Measurements from ENCODE around the gene CLDN16.

CLDN16 gene

DNA sequence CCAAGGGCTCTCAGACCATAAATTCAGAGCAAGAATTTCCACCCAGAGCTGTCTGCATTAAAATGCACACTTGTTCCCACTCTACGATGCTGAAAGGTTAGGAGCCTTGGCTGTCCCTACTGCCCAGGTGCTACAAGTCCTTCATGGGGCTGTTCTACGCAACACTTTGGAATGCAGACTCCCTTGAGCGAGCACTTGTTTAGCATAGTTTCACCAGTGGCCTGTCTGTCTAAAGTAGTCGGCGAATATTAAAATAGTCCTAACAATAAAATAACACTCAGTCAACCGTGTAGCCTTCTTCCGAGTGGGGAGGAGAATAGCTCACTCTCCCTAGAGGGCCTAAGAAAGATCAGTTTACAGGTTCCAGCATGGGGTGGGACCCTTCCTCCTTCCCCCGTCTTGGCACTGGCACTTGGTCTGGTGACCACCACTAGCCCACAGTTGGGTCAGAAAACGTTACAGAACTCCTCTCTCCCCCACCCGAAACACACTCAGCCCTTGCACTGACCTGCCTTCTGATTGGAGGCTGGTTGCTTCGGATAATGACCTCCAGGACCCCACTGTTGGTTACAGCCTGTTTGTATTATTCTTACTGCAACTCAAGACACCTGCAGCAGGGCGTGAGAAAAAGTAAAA is at the start of gene CLDN16:
CLDN16 (plus strand) TSS at position 586 of the 636 bp plus-strand sequence. CDS start 167 bp downstream, outside the sequence.
- DNase-seq (ENCODE audit: low spot score): no peak

DNA sequence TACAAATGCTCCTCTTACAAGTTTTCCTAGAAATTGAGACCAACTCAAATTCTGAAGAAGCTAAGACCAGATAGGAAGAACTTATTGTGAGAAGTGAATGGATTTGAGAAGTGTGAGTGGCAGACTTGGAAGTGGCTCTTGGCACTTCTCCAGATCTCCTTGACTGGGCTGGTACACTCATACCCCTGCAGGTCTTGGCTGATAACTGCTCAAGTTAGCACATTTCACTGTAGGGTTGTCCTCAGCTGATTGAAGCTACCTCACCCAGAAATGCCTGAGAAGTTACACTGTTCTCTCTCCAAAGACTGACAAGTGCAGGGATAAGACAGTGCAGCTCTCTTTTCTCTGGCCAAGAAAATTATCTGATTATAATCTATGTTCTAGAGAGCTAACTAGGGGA is 49.2 kb upstream of the CLDN16 start:
- no peak for DNase-seq (ENCODE audit: low spot score)

- DNase-seq (ENCODE audit: low spot score): no peak
These were observed 48.8 kb upstream of the CLDN16 start for GRCh38 chr3:190339130-190339529.

GRCh38 chr3:190340071-190340470 is 47.9 kb upstream of the CLDN16 start:
- DNase-seq (ENCODE audit: low spot score): no peak

DNA sequence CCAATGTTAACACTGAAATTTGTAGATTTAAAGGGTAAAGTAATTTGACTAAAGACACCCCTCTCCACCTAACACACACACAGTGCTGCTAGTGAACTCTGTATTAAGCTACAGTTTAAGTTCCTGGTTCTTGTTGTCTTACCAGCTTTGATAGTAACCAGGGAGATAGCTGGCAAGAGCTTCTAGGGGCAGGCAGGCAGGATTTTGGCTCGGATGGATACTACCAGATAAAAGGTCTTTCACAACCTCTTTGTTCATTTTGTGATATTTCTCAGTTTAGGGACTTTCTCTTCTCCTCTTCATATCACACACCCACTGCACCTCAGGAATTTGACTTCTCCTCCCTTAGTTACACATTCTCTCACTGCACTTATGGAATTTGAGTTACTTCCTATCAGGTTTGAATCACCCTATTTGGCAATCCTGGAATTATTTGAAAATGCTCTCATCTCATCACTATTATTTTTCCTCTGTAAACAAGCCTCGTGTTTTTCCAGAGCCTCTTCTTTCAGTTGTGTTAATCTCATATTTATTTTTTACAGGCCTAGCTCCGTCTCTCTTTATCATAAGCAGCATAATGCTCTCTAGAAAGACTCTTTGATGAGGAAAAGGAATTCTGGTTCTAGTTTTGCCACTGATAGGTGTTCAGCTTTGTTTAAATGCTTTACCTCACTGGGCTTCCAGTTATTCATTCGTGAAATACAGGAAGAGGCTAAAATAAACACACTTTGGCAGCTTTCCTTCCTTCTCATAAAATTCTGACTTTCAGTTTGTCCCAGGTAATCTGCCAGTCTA is 42.7 kb upstream of the CLDN16 start:
- no peak for DNase-seq (ENCODE audit: low spot score)

DNA sequence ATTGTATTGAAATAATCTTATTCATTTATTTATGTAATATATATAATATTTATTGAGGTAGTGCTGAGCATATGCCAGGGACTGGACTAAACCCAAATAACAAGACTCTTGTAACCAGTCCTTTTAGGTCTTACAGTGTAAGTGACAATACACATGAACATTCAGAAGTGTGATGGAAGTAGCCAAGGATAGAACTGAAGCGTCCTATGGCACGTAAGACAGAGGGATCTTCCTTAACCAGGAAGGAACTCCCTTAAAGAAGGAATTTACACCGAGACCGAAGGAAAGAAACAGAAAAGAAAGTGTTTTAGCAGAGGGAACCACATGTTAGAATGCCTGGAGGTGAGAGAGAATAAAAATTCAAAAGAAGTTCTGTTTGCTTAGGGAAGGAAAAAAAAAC is 42.1 kb upstream of the CLDN16 start:
- DNase-seq (ENCODE audit: low spot score): no peak

- no peak for DNase-seq (ENCODE audit: low spot score)
These were observed 41.4 kb upstream of the CLDN16 start for GRCh38 chr3:190346541-190346940.

DNA sequence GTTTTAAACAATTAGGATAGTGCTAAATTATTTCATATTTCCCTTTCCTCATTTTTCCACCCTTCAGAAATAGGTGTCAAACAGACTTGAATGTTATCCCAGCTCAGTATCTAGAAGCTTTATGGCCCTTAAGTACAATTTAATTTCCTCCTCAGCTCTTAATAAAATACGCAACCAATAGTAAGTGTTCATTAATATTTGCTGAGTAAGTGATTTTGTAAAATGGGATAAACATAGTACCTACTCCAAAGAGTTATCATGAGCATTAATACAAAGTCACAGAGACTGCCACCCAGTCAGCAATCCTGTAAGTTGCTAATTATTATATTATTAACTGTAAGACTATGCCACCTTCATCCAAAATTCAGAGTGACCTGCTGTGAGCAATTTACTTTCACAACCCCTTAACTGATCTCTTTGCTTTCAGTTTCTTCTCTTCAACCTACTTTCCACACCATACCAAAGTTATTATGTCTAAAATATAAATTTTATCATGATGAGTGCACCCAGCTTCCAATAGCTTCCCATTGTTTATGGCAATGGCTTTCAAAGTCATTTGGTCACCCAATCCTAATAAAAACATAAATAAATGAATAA is 35.0 kb upstream of the CLDN16 start:
- no peak for DNase-seq (ENCODE audit: low spot score)

GRCh38 chr3:190356246-190356645 is 31.7 kb upstream of the CLDN16 start:
- DNase-seq (ENCODE audit: low spot score): no peak

DNA sequence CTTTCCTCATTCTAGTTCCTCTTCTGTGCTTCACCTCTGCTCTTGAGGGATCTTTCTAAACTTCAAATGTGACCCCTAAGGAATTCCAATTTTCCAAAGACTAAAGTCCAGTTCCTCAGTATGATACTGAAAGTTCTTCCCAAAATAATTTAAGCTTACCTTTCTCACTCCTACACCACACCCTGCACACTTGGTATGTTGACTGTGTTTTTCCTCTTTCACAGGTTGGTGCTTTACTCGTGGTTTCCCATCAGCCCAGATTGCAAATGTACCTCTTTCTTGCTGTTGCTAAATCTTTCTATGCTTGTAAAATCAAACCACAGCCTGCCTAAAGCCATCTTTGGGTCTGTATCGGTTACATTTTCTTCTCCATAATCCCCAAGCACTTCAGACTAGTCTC is 30.5 kb upstream of the CLDN16 start:
- no peak for DNase-seq (ENCODE audit: low spot score)

DNA sequence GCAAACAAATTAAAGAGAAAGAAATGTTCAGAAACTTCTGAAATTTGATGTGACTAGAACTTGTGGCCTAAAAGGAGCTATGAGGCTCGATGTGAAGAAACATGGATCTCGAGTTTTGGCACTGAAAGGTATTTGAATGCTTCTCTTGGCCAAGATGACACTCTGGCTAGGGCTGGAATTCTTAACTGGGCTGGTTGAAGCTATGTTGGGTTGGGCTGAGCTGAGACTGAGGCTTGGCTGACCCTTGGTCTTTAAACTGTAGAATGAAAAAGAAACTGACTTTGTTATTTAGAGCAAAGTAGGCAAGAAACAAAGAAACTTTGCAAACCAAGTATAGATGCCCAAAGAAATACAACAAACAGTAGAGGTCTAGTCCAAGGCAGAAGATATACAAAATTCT is 28.1 kb upstream of the CLDN16 start:
- no peak for DNase-seq (ENCODE audit: low spot score)

DNA sequence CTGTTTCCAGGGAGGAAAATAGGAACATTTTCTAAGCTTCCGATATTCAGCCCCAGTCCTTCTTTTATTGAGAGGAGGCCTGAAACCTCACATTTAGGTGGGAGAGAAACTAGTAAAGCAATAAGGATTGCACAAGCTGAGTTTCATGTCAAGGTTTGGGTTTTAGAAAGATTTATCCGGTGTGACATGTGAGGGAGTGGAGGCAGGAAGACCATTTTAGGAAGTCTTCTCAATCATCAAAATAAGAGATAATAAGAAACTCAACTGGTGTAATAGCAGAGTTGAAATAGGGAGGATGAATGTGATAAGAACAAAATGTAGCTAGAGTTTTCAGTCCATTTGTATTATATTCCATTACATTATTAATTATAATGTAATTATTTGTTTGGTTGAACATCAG is 27.7 kb upstream of the CLDN16 start:
- DNase-seq (ENCODE audit: low spot score): no peak

DNA sequence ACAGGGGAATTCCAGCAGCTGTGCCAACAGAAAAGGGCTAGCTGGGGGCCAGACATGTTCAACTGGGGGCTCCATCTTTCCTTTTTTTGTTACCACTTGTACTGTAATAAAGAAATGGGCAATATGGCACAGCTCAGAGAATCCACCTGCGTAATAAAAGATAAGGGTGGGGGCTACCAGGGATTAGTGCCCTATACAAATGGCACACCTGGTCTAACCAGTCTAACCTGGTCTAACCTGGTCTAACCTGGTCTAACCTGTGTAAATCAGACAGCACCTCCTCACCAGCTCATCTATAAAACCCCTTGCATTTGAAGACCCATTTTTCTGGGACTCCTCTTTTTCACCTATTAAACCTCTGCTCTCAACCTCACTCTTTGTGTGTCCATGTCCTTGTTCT is 26.2 kb upstream of the CLDN16 start:
- no peak for DNase-seq (ENCODE audit: low spot score)

GRCh38 chr3:190362258-190362657 is 25.7 kb upstream of the CLDN16 start:
- no peak for DNase-seq (ENCODE audit: low spot score)

DNA sequence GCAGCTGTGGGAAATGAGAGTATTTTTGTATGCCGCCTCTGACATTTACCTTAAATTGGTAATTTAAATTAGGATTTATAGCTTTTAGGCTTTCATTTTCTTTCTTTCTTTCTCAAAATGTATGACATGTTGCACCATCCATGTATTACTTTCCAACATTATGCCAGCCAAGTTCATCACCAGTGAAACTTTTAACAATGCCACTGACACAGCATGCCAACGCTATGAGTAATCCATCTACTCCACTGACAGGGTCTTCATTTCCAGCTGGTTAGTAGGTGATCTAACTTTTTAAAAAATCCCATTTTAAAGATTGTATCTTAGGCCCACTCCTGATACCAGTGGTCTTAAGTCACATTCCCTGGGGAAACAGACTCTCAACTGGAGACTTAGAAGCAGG is 21.8 kb upstream of the CLDN16 start:
- DNase-seq (ENCODE audit: low spot score): no peak

DNA sequence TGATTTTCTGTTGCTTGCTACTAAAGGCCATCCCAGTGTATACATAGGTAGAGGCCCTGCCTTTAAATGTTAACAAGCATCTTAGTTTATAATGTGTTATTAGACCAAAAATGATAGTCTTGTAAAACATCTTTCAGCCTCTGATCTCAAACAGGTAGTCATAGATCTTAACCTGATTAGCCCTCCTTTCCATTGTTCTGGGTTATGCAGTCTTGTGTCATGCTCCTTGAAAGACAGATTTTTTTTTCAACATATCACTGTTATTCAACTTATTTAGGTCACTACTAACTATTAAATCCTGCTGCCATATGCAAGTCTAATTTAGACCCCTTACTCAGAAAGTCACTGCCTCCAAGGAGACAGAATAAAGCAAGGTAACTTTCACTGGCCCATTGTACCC is 19.1 kb upstream of the CLDN16 start:
- DNase-seq (ENCODE audit: low spot score): no peak

DNA sequence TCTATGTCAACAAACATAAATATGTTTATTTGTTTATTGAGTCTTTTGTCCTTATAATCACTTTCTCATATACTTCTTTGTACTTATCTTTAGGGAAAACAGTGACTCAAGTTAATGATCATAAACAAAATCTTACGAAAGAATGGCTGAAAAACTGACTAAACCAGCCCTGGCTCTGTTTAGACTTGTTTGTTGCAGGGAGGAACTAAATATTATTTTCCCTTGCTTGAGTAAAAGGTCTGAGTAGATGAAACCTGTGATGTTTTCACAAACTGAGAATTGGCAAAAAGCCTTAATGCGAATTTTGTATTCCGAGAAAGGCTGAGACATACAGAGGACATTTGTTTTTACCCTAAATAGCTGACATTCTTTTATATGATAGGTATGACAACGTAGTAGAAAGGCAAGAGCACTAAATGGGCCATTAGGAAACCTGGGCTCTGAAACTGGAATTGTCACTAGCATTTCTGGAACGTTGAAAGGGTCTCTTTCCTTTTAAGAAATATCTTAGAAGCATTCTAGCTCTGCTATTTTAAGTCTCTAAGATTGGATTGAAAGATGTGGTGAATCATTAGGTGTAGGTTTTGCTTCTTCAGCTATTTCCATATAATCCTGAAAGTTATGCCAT is 18.2 kb upstream of the CLDN16 start:
- DNase-seq (ENCODE audit: low spot score): no peak

DNA sequence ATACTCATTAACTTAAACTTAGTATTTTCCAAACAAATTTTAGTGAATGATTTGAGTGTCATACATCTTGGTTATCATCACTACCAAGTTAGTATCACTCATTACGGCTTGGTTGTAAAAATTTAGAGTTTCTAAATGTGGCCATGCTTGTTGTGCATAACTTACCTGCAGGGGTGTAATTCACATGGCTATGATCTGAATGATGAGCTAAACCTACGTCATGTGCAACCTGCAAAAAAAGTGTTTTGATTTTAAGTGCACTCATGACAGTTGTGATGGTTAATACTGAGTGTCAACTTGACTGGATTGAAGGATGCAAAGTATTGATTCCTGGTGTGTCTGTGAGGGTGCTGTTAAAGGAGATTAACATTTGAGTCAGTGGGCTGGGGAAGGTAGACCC is 17.6 kb upstream of the CLDN16 start:
- no peak for DNase-seq (ENCODE audit: low spot score)

- no peak for DNase-seq (ENCODE audit: low spot score)
These were observed 16.8 kb upstream of the CLDN16 start for GRCh38 chr3:190371152-190371551.

DNA sequence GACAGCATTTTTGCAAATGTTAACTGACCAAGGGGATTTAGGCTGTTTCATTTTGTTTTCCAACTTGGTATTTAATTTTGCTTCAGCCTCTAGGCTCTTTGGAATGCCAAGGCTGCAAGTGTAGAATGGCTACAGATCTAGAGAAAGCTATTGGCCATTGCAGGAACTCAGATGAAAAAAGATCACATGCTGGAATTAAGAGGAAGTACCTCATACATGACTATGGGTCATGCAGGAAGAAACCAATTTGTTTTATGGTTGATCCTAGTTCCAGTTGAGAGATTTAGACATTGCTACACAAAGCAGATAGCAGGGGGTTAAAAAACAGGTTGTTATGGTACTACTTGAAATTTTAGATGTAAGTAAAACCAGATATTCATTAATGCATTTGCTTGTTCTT is 12.7 kb upstream of the CLDN16 start:
- no peak for DNase-seq (ENCODE audit: low spot score)

DNA sequence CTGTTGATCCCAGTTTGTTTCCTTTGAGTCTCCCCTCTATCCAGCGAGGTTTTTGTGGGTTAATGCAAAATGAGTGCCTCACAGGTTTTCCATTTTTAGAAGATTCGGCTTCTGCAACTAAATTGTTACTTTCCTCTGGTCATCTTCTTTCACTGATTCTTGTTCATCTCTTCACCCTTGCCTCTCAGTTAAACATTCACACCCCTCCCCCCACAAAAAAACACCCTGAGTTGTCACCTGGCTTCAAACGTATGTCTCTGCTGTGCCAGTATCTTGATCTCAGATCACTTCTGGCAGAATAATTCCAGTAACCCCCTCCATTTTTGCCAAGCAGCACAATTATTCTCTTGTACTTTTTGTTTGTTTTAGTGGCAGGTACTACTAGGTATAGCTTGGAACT is 12.3 kb upstream of the CLDN16 start:
- no peak for DNase-seq (ENCODE audit: low spot score)

DNA sequence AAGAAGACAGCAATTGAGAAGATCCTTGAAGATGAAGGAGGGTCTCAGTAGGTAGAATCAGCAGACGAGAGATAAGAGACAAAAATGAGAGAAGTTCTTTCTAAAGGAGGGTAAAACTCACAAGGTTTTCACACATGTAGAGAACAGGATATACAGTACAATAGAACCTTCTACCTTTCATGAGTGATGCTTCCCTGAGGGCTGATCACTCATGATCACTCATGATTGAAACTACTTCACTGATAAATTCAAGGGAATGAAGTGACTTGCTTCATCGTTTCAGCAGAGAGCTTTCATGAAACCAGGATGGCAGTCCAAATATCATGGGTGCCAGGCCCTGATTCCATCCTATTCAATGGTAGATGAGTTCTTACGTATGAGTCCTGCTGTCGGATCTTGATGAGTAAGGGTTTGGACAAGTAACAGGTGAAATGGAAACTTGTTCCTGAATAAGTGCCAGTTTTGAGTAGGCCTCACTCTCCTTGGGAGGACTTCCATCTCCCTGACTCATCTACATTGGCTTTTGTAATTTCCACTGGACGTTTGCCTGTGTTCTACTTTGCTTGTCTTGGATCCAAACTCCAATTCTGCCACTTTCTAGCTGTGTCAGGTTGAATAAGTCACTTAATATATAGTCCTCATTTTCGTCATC is 9.6 kb upstream of the CLDN16 start:
- no peak for DNase-seq (ENCODE audit: low spot score)
